ENCODE measurements around the gene MCM9. TPM values are rescaled to one million over a fixed set of nuclear protein-coding genes. Genes with fewer than 3 reads are reported as not detected.

MCM9 gene
- total and polyA plus RNA-seq, 2 donors (not counting 1 experiment from before 2014, with no cell fraction given) = 14.0 to 54.5 TPM

- no peak for ATAC-seq (ENCODE audit: low read depth)
Measured at GRCh38 chr6:118772886-118773285, 162.1 kb downstream of the MCM9 start.

DNA sequence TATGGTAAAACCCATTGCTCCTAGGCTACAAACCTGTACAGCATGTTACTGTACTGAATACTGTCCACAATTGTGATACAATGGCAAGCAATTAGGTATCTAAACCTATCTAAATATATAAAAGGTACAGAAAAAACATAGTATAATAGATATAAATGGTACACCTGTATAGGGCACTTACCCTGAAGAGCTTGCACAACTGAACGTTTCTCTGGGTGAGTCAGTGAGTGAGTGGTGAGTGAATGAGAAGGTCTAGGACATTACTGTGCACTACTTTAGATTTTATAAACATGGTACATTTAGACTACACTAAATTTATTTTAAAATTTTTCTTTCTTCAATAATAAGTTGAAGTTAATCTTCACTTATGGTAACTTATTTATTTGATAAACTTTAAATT lies 163.7 kb downstream of the MCM9 start:
- no peaks in the 10 kb centered on the region for H3K27me3 ChIP-seq (replicated peaks in 1 of 4; ENCODE audit: control extremely low read depth in 1 of 4, control insufficient read depth in 3 of 4, insufficient read depth in 4 of 4, low read length in 3 of 4)
- no peaks in the 10 kb centered on the region for H3K9me3 Mint-ChIP-seq (ENCODE audit: insufficient read depth)
- ChIA-PET POLR2A (no interaction called here), CTCF (interaction anchor here (0.7 to 12.0 kb wide), 6 partner anchors 9 to 205 kb away, joined by 3 to 146 read pairs (median 6); no protein-coding TSS in a partner anchor)
- H3K4me1 ChIP-seq (ENCODE audit: control insufficient read depth in 2 of 2, insufficient read depth in 2 of 2, low read length in 2 of 2) = no peaks in the 10 kb centered on the region
- peaks cover 7% of the 10 kb centered on the region for H3K4me1 Mint-ChIP-seq
- no peak overlapping the region for H3K4me3 Mint-ChIP-seq
- H3K27ac Mint-ChIP-seq = no peak overlapping the region
- intact Hi-C loops (cut with micrococcal nuclease) = no loop called here
- no peak overlapping the region for H3K9ac ChIP-seq (ENCODE audit: low read length)
- no peaks in the 10 kb centered on the region for H3K27me3 Mint-ChIP-seq
- ATAC-seq (ENCODE audit: low read depth) (no peak), DNase-seq (no peak)
- no peak overlapping the region for H3K4me2 ChIP-seq (replicated peaks; ENCODE audit: low read depth, low read length, poor library complexity, severe bottlenecking)
- H4K20me1 ChIP-seq (ENCODE audit: control insufficient read depth, insufficient read depth, low read length, poor library complexity, severe bottlenecking) = no peaks in the 10 kb centered on the region
- no peaks in the 10 kb centered on the region for H3K36me3 ChIP-seq (replicated peaks in 1 of 2; ENCODE audit: control extremely low read depth in 1 of 2, control insufficient read depth in 1 of 2, extremely low read depth in 1 of 2, insufficient read depth in 2 of 2, low read length in 1 of 2)
- H2AFZ ChIP-seq (ENCODE audit: insufficient read depth, low read depth, low read length, poor library complexity, severe bottlenecking) = no peak overlapping the region
- WGBS (ENCODE audit: insufficient coverage) = no CpG with 5 or more reads among the region's 1 CpG
- no peak overlapping the region for H3K4me3 ChIP-seq (ENCODE audit: control extremely low read depth in 1 of 5, extremely low read depth in 1 of 5, insufficient read depth in 1 of 5, low read depth in 2 of 5, low read length in 4 of 5)
- H3K9me3 ChIP-seq (ENCODE audit: control extremely low read depth in 1 of 3, control insufficient read depth in 2 of 3, insufficient read depth in 1 of 3, low read length in 2 of 3) = no peaks in the 10 kb centered on the region
- H3K27ac ChIP-seq (ENCODE audit: low read length in 2 of 2) = no peak overlapping the region
- H3K79me2 ChIP-seq (ENCODE audit: control insufficient read depth, insufficient read depth, low read length) = no peaks in the 10 kb centered on the region
- no peak for TF ChIP-seq EZH2 (IDR thresholded peaks at IDR 0.05; ENCODE audit: borderline replicate concordance, insufficient read depth, low read depth, low read length, poor library complexity, severe bottlenecking)
- TF ChIP-seq, protein P1, sequence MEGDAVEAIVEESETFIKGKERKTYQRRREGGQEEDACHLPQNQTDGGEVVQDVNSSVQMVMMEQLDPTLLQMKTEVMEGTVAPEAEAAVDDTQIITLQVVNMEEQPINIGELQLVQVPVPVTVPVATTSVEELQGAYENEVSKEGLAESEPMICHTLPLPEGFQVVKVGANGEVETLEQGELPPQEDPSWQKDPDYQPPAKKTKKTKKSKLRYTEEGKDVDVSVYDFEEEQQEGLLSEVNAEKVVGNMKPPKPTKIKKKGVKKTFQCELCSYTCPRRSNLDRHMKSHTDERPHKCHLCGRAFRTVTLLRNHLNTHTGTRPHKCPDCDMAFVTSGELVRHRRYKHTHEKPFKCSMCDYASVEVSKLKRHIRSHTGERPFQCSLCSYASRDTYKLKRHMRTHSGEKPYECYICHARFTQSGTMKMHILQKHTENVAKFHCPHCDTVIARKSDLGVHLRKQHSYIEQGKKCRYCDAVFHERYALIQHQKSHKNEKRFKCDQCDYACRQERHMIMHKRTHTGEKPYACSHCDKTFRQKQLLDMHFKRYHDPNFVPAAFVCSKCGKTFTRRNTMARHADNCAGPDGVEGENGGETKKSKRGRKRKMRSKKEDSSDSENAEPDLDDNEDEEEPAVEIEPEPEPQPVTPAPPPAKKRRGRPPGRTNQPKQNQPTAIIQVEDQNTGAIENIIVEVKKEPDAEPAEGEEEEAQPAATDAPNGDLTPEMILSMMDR (IDR thresholded peaks at IDR 0.05) = no peak

More at GRCh38 chr6:118772886-118773285, 162.1 kb downstream of the MCM9 start:
- no peaks in the 10 kb centered on the region for H4K20me1 ChIP-seq (ENCODE audit: control insufficient read depth, insufficient read depth, low read length, poor library complexity, severe bottlenecking)
- TF ChIP-seq, protein P1 (IDR thresholded peaks at IDR 0.05) = no peak
- no peak for TF ChIP-seq EZH2 (IDR thresholded peaks at IDR 0.05; ENCODE audit: borderline replicate concordance, insufficient read depth, low read depth, low read length, poor library complexity, severe bottlenecking)
- H3K79me2 ChIP-seq (ENCODE audit: control insufficient read depth, insufficient read depth, low read length) = no peaks in the 10 kb centered on the region
- Mint-ChIP-seq H3K9me3 (ENCODE audit: insufficient read depth) (no peaks in the 10 kb centered on the region), H3K4me3 (no peak overlapping the region), H3K27me3 (peaks cover 4% of the 10 kb centered on the region), H3K27ac (no peak overlapping the region), H3K4me1 (peaks cover 12% of the 10 kb centered on the region)
- no CpG with 5 or more reads among the region's 3 CpGs for WGBS (ENCODE audit: insufficient coverage)
- H2AFZ ChIP-seq (ENCODE audit: insufficient read depth, low read depth, low read length, poor library complexity, severe bottlenecking) = no peak overlapping the region
- H3K4me2 ChIP-seq (replicated peaks; ENCODE audit: low read depth, low read length, poor library complexity, severe bottlenecking) = no peak overlapping the region
- no peak overlapping the region for H3K4me3 ChIP-seq (ENCODE audit: control extremely low read depth in 1 of 5, extremely low read depth in 1 of 5, insufficient read depth in 1 of 5, low read depth in 2 of 5, low read length in 4 of 5)
- CTCF ChIA-PET = interaction anchor here (0.6 to 12.0 kb wide), 4 partner anchors 15 to 207 kb away, joined by 3 to 146 read pairs (median 7); no protein-coding TSS in a partner anchor
- no peaks in the 10 kb centered on the region for H3K27me3 ChIP-seq (replicated peaks in 1 of 4; ENCODE audit: control extremely low read depth in 1 of 4, control insufficient read depth in 3 of 4, insufficient read depth in 4 of 4, low read length in 3 of 4)
- no peak for DNase-seq
- no peaks in the 10 kb centered on the region for H3K36me3 ChIP-seq (replicated peaks in 1 of 2; ENCODE audit: control extremely low read depth in 1 of 2, control insufficient read depth in 1 of 2, extremely low read depth in 1 of 2, insufficient read depth in 2 of 2, low read length in 1 of 2)
- POLR2A ChIA-PET = no interaction called here
- intact Hi-C loops (cut with micrococcal nuclease) = no loop called here
- no peaks in the 10 kb centered on the region for H3K9me3 ChIP-seq (ENCODE audit: control extremely low read depth in 1 of 3, control insufficient read depth in 2 of 3, insufficient read depth in 1 of 3, low read length in 2 of 3)
- H3K27ac ChIP-seq (ENCODE audit: low read length in 2 of 2) = no peak overlapping the region
- no peak overlapping the region for H3K9ac ChIP-seq (ENCODE audit: low read length)
- no peaks in the 10 kb centered on the region for H3K4me1 ChIP-seq (ENCODE audit: control insufficient read depth in 2 of 2, insufficient read depth in 2 of 2, low read length in 2 of 2)
